Measurements from ENCODE around the gene OAS2. TPM values are rescaled to one million over a fixed set of nuclear protein-coding genes. Genes with fewer than 3 reads are reported as not detected.

Gene OAS2
- polyA plus RNA-seq, 1 donor (not counting 4 experiments of a cell fraction or from before 2014, with no cell fraction given): 92.7 TPM

GRCh38 chr12:113055594-113056380 is 77.5 kb downstream of the OAS2 start:
- Histone ChIP-seq H3K79me2 (ENCODE audit: control insufficient read depth, insufficient read depth, low read length) (no peaks in the 10 kb centered on the region), H3K4me3 (ENCODE audit: control insufficient read depth in 2 of 3, extremely low read depth in 1 of 3, insufficient read depth in 2 of 3, low read depth in 1 of 3, low read length in 3 of 3) (no peak overlapping the region), H3K9me3 (ENCODE audit: control insufficient read depth, low read depth, low read length) (no peaks in the 10 kb centered on the region), H3K4me1 (ENCODE audit: control insufficient read depth, extremely low read depth, insufficient read depth, low read length) (no peaks in the 10 kb centered on the region), H4K20me1 (ENCODE audit: control insufficient read depth, extremely low read depth, insufficient read depth, low read length) (peaks cover 3% of the 10 kb centered on the region), H3K4me2 (ENCODE audit: control insufficient read depth, extremely low read depth, insufficient read depth, low read depth, low read length) (no peak overlapping the region), H3K27me3 (ENCODE audit: control insufficient read depth, extremely low read depth, insufficient read depth, low read length) (peaks cover 46% of the 10 kb centered on the region), H2AFZ (ENCODE audit: control insufficient read depth, low read length) (no peak overlapping the region), H3K9me1 (ENCODE audit: control insufficient read depth, extremely low read depth, insufficient read depth, low read length) (no peaks in the 10 kb centered on the region), H3K27ac (ENCODE audit: control insufficient read depth, insufficient read depth, low read length) (no peak overlapping the region), H3K9ac (ENCODE audit: control insufficient read depth, extremely low read depth, insufficient read depth, low read length) (no peak overlapping the region), H3K36me3 (ENCODE audit: control insufficient read depth in 2 of 2, extremely low read depth in 1 of 2, insufficient read depth in 2 of 2, low read length in 2 of 2) (no peaks in the 10 kb centered on the region)
- no peak for TF ChIP-seq CTCF (optimal IDR thresholded peaks at IDR 0.05 in 1 of 3, IDR thresholded peaks at IDR 0.05 in 1 of 3, conservative IDR thresholded peaks at IDR 0.05 in 1 of 3; ENCODE audit: extremely low read depth in 1 of 3, insufficient read depth in 2 of 3, low read length in 3 of 3)
- TF ChIP-seq EZH2 (IDR thresholded peaks at IDR 0.05; ENCODE audit: low read length): no peak
- dilution Hi-C loops (cut with MboI; ENCODE audit: extremely low pct_ligation_motif_present, low sequenced_read_pairs): loop anchor here (25.0 kb wide), 1 partner anchor 107 kb away; no protein-coding TSS in a partner anchor
- no peak for DNase-seq (ENCODE audit: low read depth, low spot score)
- FAIRE-seq: no peak

- Histone ChIP-seq H4K20me1 (ENCODE audit: control insufficient read depth, extremely low read depth, insufficient read depth, low read length) (peaks cover 4% of the 10 kb centered on the region), H3K4me2 (ENCODE audit: control insufficient read depth, extremely low read depth, insufficient read depth, low read depth, low read length) (no peak overlapping the region), H3K36me3 (ENCODE audit: control insufficient read depth in 2 of 2, extremely low read depth in 1 of 2, insufficient read depth in 2 of 2, low read length in 2 of 2) (no peaks in the 10 kb centered on the region), H3K79me2 (ENCODE audit: control insufficient read depth, insufficient read depth, low read length) (no peaks in the 10 kb centered on the region), H3K9me3 (ENCODE audit: control insufficient read depth, low read depth, low read length) (no peaks in the 10 kb centered on the region), H3K27me3 (ENCODE audit: control insufficient read depth, extremely low read depth, insufficient read depth, low read length) (peaks cover 46% of the 10 kb centered on the region), H3K4me3 (ENCODE audit: control insufficient read depth in 2 of 3, extremely low read depth in 1 of 3, insufficient read depth in 2 of 3, low read depth in 1 of 3, low read length in 3 of 3) (no peak overlapping the region), H3K9me1 (ENCODE audit: control insufficient read depth, extremely low read depth, insufficient read depth, low read length) (no peaks in the 10 kb centered on the region), H3K27ac (ENCODE audit: control insufficient read depth, insufficient read depth, low read length) (no peak overlapping the region), H3K9ac (ENCODE audit: control insufficient read depth, extremely low read depth, insufficient read depth, low read length) (no peak overlapping the region), H2AFZ (ENCODE audit: control insufficient read depth, low read length) (no peak overlapping the region), H3K4me1 (ENCODE audit: control insufficient read depth, extremely low read depth, insufficient read depth, low read length) (no peaks in the 10 kb centered on the region)
- TF ChIP-seq EZH2 (IDR thresholded peaks at IDR 0.05; ENCODE audit: low read length) (peak; percentile 75), CTCF (optimal IDR thresholded peaks at IDR 0.05 in 1 of 3, IDR thresholded peaks at IDR 0.05 in 1 of 3, conservative IDR thresholded peaks at IDR 0.05 in 1 of 3; ENCODE audit: extremely low read depth in 1 of 3, insufficient read depth in 2 of 3, low read length in 3 of 3) (no peak)
- no peak for DNase-seq (ENCODE audit: low read depth, low spot score)
- dilution Hi-C loops (cut with MboI; ENCODE audit: extremely low pct_ligation_motif_present, low sequenced_read_pairs): loop anchor here (25.0 kb wide), 1 partner anchor 106 kb away; no protein-coding TSS in a partner anchor
- no peak for FAIRE-seq
Observed at GRCh38 chr12:113056381-113056630, 78.0 kb downstream of the OAS2 start.

Data from keratinocyte (primary cell).